ENCODE data around the gene NANOS2.
A peak's percentile ranks its signal among the peaks of the same experiment; 100 is the strongest.
"Not testable (repeated sequence)": the region's sequence is repeated elsewhere in the genome, so short reads cannot be mapped to it uniquely, and the experiment has no call there.

The NANOS2 gene

DNA sequence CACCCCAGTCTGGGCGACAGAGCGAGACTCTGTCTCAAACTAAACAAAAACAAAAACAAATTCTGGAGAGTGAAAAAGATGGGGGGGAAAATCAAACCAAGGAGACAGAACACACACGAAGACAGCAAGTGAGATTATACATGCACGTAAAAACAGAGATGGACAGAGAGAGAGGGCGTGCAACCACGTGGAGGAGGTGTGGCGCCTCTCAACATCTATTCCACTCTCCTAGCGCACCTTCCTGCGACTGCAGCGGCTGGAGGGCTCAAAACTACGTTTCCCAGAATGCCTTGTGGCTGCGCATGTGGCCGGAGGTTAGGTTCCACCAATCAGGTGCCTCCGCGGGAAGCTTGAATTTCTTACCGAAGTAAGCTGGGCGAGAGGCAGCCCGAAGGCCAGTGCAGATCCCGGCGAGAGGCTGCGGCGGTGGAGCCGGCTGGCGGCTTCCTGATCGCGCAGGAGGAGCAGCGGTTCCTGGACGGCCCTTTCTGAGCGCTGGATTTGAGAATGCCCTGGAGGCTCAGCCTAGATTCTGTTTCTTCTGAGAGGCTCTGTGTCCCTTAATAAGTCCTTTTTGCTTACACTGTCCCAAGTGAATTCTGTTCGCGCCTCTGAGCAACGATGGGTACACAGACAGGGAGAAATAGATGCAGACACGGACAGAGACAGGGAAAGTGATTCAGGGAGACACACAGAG, 13.1 kb upstream of the NANOS2 start:
- no peak for DNase-seq

DNA sequence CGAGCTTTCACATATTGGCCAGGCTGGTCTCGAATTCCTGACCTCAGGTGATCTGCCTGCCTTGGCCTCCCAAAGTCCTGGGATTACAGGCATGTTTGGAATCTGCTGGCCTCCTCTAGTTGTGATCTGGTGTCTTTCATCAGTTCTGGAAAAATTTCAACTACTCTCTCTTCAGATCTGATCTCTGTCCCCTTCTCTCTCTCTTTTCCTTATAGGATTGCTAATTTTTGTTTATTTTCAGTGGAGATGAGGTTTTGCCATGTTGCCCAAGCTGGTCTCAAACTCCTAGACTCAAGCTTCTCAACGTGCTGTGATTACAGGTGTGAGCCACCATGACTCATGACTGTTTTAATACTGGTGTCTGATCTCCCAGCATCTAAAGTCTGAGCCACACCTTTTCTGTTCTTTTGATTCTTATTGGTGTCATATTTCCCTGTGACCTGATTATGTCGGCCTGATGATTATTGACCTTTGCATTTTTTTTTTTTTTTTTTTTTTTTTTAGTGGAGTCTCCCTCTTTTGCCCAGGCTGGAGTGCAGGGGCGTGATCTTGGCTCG, 10.4 kb upstream of the NANOS2 start:
- DNase-seq: no peak

DNA sequence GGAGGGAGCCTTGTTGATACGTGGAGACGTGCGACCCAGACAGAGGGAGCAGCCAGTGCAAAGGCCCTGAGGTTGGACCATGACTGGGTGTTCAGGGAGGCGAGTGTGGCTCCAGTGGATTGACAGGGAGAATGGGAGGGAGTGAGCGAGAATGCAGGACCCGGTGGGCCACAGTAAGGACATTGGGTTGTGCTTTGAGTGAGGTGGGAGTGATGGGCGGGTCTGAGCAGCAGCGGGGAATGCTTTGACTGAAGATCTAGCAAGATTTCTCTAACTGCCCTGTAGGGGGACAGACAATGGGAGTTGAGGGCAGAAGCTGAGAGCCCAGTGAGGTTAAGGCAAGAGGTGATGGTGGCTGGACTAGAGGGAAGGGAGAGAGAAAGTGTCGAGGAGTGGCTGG, 7.7 kb upstream of the NANOS2 start:
- no peak for DNase-seq

DNA sequence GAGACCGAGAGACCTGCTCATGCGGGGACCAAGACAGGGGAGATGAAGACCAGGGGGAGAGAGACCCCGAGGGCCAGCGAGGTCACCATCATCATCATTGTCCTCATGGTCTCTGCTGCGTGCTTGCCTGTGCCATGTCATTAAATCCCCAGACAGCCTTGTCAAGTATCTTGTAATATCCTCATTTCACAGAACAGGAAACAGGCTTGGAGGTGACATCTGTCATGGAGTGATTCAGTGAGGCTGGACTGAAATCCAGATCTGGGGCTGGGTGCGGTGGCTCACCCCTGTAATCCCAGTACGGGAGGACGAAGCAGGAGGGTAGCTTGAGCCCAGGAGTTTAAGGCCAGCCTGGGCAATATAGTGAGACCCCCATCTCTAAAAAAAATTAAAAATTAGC, 5.9 kb upstream of the NANOS2 start:
- no peak for DNase-seq

DNA sequence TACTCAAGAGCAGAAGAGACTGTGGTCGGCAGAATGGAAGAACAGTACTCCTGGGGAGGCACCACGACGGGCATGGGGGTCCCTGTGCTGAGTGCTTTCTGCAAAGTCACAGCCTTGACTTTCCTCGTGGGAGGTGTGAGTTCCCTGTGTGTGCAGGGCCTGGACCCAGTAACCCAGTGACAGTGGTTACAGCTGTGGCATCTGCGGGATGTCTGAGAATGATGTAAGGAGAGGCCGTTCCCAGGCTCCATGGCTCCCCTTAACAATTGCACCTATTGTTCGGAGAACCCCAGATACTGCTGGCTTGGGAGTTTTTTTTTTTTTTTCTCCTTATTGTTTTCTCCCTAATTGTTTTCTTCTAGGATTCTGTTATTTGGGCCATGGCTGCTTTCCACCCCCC, 5.1 kb upstream of the NANOS2 start:
- no peak for DNase-seq

DNA sequence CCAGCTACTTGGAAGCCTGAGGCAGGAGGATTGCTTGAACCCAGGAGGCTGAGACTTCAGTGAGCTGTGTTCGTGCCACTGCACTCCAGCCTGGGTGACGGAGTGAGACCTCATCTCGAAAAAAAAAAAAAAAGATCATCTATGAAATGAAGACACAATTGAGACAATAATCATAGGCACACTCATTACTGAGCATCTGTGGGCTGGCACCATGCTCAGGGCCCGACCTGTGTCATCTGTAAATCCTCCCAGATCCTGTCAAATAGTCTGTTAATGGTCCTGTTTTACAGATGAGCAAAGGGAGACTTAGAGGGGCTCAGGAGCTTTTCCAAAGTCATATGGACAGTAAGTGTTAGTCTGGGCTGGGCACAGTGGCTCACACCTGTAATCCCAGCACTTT, 4.1 kb upstream of the NANOS2 start:
- DNase-seq: no peak

DNA sequence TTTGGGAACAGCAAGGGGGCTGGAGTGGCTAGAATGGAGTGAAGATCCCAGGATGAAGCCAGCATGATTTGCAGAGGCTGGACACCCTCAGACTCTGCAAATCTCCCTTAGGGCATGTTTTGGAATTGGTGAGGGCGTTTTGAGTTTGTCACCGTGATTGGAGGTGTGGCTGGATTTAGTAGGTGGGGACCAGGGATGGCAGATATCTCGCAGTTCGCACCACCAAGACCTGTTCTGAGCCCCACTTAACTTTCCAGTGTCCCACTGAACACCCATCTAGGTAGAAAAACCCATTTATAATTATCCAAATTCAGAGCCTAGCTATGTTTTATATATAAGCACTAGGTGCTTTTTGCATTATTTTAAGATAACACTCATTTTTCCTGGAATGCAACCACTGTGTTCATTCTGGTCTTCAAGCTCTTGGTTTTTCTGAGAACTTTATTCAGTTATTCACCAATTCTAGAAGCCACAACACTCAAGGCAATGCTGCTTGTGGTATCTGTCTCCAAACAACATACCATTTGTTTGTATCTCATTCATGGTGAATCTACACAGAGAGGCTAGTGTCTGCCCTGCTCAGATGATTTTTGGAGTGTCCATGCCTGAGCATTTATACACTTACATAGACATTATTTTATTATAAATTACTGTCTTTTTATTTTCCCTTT, 3.0 kb upstream of the NANOS2 start:
- no peak for DNase-seq

DNA sequence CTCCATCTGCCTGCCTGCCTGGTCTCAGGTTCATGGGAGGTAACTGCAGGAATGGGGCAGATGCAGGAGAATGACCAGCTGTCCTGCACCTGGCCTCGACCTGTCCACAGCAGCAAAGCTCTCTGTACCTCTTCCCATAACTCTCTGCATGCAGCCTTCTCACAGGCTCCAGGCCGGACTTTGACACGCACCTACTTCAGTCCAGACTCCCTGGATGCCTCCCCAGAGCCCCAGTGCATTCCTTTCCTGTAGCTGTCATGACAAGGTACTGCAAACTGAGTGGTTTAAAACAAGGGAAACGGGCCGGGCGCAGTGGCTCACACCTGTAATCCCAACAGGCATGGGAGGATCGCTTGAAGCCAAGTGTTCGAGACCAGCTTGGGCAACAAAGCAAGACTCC, 3.3 kb downstream of the NANOS2 start:
- DNase-seq: no peak

DNA sequence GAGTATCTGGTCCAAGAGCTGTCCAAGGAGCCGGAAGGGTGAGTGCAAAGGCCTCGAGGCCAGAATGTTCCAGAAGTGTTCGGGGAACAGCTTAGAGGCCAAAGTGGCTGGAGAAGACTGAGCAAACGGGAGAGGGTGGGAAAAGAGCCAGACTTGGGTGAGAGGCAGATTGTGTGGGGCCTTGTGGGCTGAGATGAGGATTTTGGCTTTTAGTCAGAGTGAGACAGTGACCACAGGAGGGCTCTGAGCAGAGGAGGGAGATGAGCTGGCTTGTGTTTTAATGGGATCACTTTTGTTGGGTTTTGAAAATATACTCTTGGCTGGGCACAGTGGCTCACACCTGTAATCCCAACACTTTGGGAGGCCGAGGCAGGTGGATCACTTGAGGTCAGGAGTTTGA, 5.6 kb downstream of the NANOS2 start:
- DNase-seq: no peak

DNA sequence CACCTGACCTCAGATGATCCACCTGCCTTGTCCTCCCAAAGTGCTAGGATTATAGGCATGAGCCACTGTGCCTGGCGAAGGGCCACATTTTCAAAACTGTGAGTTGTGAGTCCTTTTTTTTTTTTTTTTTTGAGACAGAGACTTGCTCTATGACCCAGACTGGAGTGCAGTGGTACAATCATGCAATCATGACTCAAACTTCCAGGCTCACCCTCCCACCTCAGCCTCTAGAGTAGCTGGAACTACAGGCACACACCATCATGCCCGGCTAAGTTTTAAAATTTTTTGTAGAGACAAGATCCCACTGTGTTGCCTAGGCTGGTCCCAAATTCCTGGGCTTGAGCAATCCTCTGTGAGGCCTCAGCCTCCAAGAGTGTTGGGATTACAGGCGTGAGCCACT, 8.4 kb downstream of the NANOS2 start:
- no peak for DNase-seq

DNA sequence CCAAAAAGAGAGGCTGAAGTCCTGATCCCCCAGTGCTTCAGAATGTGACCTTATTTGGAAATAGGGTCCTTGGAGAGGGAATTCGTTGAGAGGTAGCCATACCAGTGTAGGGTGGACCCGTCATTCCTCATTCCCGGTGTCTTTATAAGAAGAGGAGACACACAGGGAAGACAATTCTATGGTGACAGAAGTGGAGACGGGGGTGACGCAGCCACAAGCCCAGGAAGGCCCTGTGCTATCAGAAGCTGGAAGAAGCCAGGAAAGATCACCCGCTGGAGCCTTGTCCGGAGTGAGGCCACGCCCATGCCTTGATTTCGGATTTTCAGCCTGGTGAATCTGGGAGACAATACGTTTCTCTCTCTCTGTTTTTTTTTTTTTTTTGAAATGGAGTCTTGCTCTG, 9.6 kb downstream of the NANOS2 start:
- DNase-seq: no peak

DNA sequence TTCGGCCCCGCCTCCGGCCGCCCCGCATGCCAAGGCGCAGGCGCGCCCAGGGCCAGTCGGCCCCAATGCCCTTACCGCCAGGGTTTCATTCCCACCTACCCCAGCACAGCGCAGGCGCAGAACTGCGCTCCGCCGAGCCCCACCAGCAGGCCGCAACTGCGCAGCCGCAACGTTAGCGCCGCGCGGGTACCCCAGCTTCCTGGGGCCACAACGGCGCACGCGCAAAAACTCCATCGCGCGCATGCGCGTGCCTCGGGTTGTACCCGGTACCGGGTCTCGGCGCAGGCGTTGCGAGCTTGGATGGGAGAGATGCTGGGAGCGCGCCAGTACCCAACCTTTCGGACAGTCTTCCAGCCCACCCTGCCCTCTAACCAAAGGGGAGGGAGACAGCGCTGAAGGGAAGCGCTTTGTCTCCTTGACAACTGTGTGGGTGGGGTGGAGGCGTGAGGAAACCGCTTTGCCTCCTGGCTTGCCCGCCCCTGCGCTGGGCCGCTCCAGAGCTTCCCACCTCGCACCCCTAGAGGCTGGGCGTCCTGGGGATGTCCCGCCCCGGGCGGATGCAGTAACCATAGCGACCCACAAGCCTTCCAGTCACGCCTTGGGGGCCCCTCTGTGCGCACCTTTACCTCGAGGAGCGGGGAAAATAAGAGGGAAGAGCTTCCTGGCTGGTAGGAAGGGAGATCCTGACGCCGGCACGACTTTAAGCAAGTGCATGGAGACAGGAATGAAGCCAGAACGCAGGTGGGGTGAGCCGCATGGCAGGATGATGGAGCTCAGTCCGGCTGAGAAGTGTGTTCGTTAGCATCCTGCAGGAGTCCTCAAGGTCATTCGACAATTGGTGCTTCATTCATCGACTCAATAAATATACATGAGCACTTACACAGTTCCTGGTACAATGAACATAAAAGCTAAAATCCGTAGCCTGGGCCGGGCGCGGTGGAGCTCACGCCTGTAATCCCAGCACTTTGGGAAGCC, 11.6 kb downstream of the NANOS2 start:
- DNase-seq: peak; percentile 59

DNA sequence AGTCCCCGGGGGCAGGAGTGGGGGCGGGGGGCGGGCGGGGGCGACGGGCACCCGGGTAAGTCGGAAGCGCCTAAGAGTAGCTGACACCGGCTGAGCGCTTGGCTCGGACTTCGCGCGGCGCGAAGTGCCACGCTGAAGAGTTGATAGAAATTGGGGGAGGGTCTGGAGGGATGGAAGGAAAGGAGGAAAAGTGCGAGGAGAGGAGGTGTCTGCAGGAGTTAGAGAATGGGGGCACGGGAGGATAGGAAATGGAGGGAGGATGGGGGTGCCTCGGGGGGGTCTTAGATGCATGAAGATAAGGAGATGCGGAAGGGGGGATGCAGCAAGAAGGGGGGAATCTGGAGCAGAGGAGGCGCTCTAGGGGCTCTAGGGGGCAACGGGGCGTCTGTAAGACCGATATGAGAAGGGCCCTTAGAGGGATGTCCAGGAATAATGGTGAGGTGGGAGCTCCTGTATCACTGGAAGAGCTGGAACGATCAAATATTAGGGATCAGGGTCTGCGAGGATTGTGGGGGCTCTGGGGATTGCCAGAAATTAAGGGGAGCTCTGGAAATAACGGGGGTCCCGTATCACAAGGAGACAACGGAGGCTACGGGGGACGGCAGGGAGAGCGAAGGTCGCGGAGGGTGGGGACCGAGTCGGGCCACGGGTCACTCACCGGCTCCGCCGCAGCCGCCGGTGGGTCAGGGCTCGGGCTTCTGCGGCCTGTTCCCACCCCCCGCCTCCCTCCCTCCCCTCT, 12.5 kb downstream of the NANOS2 start, which contains the start of gene MYPOP:
Gene MYPOP (minus strand): TSS at position 702 of the 739 bp plus-strand sequence. CDS start 840 bp downstream, outside the sequence.
- no peak for DNase-seq

DNA sequence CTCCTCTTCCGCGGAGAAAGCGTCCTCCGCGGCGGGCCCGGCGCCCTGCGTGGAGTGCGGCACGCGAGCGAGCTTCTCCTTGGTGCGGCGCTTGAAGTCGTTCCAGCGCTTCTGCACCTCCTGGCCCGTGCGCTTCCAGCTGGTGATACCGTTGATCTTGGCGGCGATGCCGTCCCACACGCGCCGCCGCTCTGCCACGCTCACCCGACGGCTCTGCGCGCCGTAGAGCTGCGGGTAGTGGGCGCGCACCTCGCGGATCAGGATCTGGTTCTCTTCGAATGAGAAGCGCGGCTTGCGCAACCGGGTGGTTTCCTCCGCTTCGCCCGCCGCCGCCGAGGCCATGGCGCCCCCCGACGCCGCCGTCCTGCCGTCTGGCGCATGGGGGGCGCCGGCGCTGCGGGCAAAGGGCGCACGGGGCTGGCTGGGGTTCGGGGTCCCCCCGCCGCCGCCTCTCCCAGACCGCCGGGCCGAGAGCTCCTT, 13.1 kb downstream of the NANOS2 start:
- DNase-seq: no peak

DNA sequence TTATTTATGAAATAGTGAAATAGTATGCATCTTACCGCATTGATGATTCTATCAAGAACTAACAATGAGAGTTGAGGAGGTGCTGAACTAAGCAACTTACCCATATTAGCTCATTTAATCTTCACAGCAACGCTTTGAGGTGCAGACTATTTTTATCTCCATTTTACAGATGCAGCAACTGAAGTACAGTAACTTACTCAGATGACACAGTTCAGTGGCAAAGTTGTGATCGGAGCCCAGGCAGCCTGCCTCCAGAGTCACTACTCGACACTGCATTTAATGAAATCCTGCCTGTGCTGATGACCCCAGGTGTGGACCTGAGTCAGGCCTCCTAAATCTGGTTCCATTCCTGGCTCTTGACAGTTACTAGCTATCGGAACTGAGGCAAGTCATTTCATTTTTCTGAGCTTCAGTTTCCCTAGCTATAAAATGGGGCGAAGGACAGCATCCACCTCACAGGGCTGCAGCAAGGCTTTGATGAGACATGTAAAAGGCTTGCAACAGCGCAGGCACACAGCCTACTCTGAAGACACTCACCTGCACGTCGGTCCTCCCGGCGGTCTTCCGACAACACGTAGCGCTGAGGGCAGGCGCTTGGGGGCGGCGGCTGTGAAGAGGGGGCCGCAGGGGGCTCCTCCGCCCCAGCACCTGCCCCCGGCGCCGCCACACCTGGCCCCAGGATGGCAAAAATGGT, 13.7 kb downstream of the NANOS2 start:
- DNase-seq: no peak

DNA sequence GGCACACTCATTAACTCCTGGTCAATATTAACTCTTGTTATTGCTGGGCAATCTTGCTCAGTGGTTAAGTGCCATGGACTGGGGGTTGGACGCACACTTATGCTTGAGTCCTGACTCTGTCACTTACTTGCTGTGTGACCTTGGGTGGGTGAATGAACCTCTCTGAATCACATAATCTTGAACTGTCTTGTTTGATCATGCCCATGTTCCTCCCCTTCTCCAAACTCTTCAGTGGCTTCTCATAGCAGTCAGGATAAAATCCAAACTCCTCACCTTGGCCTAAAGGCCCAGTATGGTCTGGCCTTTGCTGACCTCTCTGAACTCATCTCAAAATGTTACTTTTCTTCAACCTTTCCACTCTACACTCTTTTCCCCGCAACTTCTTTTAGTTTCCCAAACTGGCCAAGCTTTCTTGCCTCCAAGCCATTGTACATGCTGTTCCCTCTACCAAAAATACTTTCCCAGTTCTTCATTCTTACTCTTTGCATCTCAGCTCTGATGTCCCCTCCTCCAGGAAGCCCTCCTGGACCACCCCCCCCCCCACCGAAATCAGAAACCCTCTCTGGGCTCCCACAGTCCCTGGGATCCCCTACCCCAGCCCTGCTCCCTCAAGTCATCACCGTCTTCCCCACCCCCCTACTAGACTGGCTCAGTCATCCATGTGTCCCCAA, 14.5 kb downstream of the NANOS2 start:
- no peak for DNase-seq

DNA sequence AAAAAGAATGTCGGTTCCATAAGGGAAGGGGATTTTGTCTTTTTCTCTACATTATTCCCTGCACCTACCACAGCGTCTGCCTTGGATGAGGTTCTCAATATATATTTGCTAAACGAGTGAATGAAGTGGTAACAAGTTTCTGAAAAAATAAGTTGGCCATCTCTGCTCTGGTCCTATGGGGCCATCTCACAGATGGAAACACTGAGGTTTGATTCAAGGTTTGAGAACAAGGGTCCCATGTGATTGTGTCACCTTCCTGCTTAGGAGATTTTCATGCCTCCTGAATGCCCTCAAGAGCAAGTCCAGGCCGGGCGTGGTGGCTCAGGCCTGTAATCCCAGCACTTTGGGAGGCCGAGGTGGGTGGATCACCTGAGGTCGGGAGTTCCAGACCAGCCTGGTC, 15.3 kb downstream of the NANOS2 start:
- no peak for DNase-seq

DNA sequence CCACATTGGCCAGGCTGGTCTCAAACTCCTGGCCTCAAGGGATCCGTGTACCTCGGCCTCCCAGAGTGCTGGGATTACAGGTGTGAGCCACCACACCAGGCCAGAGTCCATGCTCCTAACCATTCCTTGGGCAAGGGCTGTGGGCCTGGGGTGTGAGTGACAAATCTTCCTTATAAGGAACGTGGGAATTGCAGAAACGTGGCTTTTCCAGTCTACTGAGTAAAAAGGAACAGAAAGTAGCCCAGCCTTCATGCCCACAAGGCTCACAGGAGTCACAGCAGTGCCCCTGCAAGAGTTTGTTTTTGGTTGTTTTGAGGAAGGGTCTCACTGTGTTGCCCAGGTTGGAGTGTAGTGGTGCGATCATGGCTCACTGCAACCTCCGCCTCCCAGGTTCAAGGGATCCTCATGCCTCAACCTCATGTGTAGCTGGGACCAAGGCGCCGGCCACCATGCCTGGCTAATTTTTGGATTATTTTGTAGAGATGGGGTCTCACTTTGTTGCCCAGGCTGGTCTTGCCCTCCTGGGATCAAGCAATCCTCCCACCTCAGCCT, 17.2 kb downstream of the NANOS2 start:
- DNase-seq: no peak

DNA sequence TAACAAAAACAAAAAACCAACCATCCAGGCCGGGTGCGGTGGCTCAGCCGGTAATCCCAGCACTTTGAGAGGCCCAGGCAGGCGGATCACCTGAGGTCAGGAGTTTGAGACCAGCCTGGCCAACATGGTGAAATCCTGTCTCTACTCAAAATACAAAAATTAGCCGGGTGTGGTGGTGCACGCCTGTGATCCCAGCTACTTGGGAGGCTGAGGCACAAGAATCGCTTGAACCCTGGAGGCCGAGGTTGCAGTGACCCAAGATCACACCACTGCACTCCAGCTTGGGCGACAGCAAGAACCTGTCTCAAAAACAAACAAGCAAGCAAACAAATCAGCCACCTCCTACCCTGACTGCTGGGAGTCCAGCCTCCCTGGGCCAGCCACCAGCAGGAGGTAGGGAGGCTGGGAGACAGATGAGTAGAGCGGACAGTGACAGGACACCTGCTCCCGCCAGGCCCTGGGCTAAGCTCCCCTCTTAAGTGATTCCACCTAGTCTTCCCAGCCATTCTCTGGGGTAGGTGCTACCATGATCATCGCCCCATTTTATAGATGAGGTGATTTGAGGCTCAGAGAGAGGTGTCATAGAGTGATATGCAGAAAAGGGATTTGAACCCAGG, 18.5 kb downstream of the NANOS2 start:
- DNase-seq: not testable (repeated sequence)

DNA sequence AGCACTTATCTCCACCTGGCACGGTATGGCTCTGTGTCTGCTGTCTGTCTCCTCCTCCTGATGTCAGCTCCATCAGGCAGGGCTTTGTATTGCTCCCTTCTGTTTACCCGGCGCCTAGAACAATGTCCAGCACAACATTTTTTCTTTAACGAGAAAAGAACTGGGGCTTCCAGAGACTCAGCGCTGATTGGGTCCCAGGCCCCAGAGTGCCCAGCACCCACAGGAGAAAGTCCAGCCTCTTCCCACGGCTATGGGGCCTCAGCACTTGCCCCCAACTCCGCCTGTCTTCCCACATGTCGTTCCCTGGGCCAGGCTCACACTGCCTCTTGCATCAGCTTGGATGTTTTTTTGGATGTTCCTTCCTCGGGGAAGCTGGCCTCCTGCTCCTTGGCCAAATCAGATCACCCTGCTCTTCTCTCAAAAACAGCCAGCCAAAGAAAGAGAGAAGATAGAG, 19.0 kb downstream of the NANOS2 start:
- DNase-seq: no peak

Measured in cortex of kidney (tissue), 1 donor.